GM23248 (cell line): ENCODE measurements around the gene ARFGEF3.

Experiments used
- EZH2 ChIP-seq: fragments of 200-600 bp; sonication (generic); IDR thresholded peaks from 2 replicates; pipeline ENCODE4 v1.6.1; 2018; ENCODE audit warnings: antibody characterized with exemption, mild to moderate bottlenecking; ENCODE audit not compliant: insufficient read depth, poor library complexity, severe bottlenecking
- EZH2phosphoT487 ChIP-seq: fragments of 200-600 bp; sonication (generic); IDR thresholded peaks from 2 replicates; pipeline ENCODE4 v1.6.1; 2018; ENCODE audit warnings: antibody characterized with exemption, moderate library complexity, mild to moderate bottlenecking, low read depth; ENCODE audit not compliant: insufficient read depth

DNA sequence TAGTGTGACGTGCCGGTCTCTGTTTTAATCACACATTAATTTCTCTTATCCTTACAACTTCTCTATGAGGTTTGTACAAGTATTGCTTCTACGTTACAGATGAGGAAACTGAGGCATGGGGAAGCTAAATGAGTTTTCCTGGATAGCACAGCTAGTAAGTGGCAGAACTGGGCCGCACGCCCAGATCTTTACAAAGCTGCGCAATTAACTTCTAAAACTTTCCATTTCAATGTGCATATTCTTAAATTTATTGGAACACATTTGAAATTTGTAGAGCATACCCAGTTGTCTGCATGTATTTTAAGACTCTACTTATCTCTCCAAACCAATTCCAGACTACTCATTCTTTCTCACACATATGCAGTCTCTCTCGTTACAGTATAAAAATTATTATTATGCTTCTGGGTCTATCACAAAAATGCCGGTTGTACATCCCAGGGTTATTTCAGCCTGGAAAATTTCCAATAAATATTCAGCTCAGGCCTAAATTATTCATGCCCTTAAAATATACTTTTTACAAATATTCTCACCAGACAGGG is 44.3 kb upstream of the ARFGEF3 start:
- TF ChIP-seq EZH2phosphoT487 (no peak), EZH2 (no peak)
